ENCODE results near the gene MSRB3.

The MSRB3 gene

DNA sequence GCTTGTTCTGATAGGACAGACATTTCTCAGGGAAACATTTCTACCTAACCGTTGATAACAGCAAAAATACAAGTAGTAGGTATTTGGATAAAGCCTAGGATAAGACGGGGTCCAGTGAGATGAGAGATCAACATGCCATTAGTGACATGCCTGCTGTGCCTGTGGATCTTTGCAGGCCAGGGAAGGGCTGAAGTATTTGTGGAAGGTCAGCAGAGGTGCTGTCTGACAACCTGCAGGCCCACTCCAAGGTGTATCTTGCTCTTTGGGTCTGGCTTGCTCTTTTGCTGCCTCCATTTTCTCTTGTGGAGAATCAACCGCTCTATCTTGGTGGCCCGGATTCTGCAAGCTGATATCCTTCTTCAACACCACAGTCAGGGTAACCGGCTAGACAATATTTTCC is 46.7 kb downstream of the MSRB3 start:
- no peak for DNase-seq (ENCODE audit: low read depth, low spot score)

DNA sequence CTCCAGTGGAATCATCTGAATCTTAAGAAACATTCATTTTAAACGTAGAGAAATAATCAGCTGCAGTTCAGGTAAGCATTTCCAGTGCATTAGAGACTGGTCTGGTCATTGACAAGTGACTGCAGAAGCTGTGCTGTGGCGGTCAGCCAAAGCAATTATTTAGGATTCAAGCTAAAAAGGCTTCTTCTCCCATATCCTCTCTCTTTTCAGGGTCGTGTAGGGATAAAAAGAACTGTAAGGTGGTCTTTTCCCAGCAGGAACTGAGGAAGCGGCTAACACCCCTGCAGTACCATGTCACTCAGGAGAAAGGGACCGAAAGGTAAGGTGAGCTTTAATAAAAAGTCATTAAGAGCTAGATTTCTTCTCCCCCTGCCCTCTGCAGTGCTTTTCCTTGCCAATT is 48.1 kb downstream of the MSRB3 start:
- no peak for DNase-seq (ENCODE audit: low read depth, low spot score)

DNA sequence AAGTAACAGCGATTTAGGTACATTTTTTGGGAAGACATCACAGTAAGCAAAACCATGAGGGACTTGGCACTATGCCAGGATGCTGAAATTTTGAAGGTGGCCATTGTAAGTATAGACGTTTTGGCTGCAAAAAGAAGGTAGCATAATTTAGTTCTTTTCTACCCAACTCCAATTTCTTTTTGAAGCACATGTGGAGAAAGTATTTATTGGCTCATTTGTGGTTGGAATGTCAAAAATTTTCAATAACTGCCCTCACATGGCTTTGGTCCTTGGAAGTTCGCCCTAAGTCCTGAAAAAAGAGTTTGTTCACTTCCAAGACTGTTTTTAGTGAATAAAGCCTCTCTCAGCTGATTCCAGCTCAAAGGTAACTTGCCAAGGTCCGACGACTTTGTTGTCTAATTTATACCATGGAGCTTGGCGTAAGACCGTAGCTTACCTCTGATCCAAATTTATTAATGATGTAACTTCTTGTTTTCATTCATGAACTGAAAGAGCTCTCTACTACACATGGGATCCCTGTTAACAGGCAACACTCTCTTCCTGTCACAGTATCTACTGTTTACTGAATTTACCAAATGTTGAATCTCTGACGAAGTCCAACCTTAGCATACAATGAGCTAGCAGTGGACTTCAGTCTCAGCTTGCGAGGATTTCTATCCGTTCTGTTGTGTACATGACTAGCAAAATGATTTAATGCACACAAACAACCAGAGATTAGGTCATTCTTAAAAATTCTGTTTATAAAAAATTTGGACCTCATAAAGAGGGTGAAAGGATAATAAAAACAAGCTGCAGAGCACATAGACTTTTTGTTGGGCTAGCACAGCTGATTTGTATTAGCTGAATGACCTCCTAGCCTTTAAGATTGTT is 49.0 kb downstream of the MSRB3 start:
- DNase-seq (ENCODE audit: low read depth, low spot score) = peak; percentile 38

DNA sequence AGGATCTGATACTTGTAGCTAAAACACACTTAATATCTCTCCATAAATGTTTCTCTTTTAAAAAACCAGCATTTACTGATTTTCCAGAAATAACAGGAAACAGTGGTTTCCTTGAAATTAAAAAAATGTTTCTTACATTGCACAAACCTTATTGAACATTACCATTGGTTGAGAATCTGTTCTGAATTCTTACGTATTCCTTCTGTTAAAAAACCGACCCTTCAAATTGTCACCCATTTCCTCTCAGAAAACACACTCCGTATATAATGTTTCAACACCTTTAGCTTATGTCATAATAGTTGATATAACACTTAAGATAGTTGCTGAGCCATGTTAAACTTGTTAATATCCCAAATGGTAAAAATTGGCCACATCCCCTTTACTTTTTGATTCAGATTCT is 51.2 kb downstream of the MSRB3 start:
- no peak for DNase-seq (ENCODE audit: low read depth, low spot score)

DNA sequence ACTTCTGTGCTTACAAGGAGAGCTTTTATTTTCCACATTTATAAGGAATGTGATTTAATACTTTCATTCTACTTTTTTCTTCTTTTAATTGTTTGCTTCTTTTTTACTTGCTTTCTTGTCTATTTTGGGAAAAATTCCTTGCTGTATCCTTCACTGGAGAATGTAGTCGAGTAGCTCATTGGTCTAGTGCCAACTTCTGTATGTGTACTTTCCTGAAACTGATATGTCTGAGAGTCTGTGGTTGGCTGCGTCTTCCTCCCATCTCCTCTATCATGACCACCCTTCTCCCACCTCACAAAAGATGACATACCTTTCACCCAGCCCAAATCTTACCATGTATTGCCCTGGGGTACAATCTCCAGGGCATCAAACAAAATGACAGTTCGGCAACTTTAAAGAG is 51.8 kb downstream of the MSRB3 start:
- no peak for DNase-seq (ENCODE audit: low read depth, low spot score)

DNA sequence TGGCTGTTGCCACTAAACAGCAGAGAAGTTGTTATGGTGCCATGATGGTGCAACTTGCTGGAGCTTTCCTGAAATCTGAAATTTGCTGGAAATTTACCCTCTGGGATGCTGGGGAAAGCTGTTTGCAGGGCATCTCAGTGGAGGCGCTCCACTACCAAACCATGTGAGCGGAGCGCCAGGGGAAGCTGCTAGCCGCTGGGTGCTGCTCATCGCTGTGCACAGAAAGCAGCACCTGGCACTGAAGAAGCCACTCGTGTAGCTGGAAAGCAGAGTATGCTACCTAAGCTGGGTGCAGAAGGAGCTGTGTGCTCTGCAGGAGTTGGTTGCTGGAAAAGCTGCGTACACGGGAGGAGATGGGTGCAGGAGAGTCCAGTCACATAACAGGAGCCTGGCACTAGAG is 53.0 kb downstream of the MSRB3 start:
- no peak for DNase-seq (ENCODE audit: low read depth, low spot score)

DNA sequence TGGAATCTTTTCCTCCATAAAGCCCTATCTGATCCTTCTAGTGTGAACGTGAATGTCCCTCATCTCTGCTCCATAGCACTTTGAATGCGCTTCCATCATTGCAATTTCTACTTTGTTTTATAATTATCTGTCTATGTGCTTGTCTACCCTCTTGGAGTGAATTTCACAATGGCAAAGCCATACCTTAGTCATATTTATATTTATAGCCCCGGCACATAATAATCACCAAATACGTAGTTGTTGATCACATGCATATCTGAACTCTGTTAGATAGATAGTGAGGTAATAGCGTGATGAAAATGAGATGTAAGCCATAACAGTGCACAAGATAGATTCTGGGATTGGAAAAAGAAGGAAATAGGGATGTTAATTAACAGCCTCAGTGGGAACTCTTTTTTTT is 55.2 kb downstream of the MSRB3 start:
- DNase-seq (ENCODE audit: low read depth, low spot score) = no peak

DNA sequence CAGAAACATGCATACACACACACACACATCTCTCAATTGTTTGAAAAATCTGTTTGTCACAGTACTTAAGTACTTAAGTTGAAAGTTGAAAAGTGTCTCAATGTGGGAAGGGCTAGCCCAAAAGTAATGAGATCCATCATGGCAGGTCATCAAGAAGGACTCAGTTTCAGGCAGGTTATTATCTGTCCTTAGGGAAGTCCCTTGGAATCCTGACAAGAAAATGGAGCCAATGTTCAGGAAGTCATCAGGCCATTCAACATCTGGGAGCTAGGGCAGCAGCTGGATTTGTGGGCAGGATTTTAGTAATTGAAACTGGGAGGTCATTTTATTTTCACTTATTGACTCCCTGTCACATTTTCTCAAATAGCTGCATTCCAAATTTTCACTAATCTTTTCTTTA is 56.0 kb downstream of the MSRB3 start:
- no peak for DNase-seq (ENCODE audit: low read depth, low spot score)

DNA sequence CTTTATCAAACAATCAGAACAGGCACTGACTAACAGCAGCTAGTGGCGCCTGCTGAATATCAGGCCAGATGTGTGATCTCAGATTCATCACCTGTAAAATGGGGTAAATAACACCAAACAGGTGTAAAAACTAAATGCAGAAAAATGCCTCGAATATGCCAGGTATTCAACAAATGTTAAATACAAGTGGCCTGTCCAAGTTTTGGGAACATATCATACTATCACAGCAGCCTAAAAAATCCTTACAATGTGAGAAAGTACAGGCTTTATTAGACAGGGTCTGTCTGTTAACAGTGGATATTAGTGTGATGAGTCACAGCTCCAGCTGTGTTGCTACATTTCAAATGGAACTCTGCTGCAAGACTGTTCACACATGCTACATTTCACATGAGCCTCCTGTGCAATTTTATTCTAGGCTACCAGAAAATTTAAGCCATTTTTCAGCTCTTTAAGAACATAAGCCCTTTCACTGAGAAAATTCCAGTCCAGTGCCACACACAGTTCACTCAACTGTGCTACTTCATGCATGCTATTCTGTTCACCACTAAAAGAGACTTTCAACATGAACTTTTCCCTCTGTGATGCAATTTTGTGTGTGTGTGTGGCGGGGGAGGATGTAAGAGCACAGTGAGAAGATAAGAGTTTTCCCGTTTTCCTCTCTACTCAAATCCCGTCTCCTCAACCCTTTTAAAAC is 56.7 kb downstream of the MSRB3 start:
- DNase-seq (ENCODE audit: low read depth, low spot score) = peak; percentile 57

DNA sequence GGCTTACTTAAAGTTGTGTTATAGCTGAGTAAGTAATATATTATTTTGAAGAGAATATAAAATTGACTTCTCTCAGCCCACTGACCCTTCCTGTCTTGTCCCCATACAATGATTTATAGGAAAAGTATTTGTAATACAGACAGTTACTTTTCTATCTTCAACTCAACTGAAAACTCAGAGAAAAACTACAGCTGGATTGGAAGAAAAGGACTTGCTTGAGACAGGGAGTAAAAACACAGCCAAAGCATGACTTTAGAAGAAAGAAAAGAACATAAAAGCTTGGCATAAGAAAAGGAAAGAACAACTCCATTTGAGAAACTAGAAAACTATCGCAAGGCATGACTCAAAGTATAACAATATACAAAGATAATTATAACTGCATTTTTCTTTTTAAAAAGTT is 57.5 kb downstream of the MSRB3 start:
- DNase-seq (ENCODE audit: low read depth, low spot score) = no peak

DNA sequence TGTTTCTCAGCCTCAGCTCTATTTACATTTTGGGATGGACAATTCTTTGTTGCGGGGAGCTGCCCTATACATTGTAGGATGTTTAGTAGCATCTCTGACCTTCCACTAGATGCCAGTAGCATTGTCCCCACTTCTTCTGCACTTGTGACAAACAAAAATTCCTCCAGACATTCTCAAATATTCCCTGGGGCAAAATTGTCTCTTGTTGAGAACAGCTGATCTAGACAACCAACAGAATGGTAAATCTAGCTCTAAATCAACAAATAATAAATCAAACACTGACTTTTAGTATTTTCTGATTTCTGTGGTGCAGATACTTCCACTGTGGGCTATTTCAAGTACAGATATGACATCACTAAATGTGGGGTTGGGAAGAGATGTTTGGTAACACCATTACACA is 60.7 kb downstream of the MSRB3 start:
- DNase-seq (ENCODE audit: low read depth, low spot score) = no peak

DNA sequence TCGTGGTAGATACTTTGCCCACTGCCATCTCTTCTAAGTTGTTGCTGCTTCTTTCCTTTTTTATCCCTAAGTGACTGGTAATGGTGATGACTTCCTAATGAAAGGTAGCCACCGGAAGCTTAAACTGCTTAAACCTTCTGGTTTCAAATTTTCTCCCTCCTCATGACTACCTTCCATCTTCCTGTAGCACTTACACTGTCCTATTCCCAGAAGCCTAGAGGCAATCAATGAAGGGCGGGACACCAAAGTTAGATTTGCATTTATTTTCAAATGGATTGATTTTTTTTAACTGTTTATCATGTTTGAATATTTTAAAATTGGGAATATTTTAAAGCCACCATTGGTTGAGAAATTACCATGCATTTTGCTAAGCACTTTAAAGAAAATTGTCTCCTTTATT is 64.7 kb downstream of the MSRB3 start:
- no peak for DNase-seq (ENCODE audit: low read depth, low spot score)

DNA sequence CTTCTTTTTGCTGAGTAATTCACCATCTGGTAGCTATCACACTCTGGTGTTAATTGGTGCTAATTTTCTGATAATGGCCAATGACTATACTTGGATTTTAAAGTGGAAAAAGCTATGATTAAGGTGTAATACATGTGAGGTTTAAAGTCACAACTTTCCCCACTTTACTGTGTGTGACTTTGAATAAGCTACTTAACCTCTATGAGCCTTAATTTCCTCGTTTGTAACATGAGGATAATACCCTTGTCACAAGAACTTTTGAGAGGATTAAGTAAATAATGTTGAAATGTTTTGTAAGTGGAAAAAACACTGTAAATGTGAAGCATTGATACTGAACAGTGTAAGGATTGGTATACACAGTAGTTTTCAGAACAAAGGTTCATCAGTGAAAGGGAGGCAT is 65.3 kb downstream of the MSRB3 start:
- DNase-seq (ENCODE audit: low read depth, low spot score) = no peak

DNA sequence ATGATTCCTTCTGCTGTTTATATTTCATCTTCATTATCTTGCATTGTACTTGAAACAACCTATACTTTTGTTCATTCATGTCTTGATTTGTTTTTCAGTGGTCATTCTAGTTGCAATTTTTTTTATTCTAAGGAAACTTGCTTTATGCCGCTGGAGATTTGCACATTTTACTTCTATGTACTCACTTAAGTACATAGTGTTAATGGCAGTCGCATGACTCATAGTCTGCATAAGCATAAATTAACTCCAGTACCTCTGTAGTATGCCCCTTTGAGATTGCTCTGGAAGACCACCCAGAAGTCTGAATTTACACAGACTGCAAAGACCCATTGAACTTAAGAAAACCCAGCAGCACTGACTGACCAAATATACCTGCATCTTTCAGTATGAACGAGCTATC is 77.0 kb downstream of the MSRB3 start:
- DNase-seq (ENCODE audit: low read depth, low spot score) = no peak

DNA sequence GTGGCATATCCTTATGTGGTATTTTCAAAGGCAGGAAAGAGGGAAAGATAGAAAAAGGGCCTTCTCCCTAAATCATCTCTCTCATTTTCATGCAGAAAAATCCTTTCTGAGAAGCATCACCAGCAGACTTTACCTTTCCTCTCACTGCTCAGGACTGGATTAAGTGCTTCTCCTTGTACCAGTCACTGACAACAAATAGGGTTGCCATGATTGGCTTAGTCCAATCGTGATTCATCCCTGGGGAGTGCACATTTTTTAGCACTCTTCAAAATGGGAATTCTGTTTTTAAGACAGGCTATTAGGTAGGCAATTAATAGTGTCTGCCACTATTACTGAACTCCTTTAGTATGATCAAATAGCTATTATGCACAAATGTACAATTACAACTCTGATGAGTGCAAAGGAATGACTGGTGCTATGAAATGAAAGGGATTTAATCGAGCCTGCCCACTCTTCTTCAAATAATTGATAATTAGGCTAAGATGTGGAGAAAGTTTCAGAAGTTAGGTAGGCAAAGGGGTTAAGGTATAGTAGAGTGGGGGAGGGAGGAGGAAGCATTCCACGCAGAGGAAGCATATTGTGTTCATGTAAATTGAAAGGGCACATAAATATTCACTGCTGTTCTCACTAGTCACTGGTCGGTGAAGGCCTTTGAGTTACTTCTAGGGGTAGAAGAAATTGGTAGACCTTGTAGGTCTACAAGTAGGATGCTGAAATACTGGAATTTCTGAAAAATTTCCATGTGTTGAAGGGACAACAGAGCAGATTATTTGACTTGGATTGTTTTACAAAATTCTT is 84.0 kb downstream of the MSRB3 start:
- DNase-seq (ENCODE audit: low read depth, low spot score) = no peak

DNA sequence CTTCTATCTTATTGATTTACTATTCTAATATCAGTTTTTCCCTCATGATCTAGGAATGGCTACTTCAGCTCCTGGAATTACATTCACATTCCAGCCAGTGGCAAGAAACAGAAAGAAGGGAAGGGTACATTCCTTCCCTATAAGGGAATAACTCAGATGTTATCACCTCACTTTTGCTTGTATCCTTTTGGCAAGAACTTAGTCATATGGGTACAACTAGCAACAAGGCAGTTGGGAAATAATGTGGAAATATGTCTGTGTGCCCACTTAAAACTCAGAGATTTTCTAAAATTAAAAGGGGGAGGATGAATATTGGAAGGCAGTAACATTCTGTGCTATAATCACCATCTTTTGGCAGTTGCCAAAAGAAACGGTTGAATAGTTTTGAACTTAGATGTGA is 85.6 kb downstream of the MSRB3 start:
- no peak for DNase-seq (ENCODE audit: low read depth, low spot score)

DNA sequence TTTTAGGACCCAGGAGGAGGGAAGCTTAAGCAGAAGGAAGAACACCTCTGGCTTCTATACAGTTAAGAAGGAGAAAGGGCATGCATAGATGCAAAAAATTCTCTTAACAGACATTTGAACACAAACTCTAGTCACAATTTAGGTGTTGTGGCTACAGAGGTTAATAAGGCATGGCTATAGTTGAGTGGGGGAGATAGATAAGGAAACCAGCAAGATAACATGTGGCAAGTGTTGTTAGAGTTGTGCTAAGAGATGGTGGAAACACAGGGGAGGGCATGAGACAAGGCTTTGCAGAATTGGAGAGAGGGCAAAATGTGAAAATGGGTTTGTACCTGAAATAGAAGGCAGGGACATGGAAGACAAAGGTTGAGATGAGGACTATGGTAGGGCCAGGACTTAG is 88.9 kb downstream of the MSRB3 start:
- no peak for DNase-seq (ENCODE audit: low read depth, low spot score)

DNA sequence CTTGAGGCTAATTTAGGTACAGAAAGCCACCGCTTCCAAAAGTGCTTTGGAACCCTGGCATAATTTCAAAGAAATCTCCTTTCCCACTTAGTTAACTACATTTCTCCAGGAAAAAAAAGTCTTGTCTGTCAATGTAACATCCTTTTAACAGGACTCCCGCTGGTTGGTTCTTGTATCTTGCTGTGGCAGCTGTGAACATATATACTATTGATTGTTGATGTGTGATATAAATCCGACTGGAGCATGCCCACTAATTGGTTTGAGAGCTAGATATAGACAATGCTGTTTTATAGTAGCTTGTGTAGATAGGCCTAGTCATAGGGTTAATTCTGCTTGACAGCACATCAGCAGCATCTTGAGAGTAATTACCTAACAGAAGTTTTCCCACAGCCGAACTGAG is 89.6 kb downstream of the MSRB3 start:
- DNase-seq (ENCODE audit: low read depth, low spot score) = no peak

DNA sequence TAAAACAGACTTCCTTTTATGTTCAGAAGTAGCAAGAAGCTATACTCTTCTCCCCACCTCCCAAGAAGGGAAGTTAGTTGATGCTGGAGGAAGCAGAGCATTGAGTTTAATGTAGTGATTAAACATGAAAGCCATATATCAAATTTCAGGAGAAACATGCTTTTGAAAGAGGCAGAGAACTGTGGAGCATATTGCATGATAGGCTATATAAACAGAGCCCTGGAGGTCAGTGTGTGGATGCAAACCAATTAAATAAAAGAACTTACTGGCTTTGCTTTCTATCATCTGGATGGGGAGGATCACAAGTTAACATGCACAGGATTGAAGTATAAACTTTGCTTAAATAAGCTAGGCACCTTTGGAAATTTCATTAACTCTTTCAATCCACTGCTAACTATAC is 94.1 kb downstream of the MSRB3 start:
- DNase-seq (ENCODE audit: low read depth, low spot score) = no peak

DNA sequence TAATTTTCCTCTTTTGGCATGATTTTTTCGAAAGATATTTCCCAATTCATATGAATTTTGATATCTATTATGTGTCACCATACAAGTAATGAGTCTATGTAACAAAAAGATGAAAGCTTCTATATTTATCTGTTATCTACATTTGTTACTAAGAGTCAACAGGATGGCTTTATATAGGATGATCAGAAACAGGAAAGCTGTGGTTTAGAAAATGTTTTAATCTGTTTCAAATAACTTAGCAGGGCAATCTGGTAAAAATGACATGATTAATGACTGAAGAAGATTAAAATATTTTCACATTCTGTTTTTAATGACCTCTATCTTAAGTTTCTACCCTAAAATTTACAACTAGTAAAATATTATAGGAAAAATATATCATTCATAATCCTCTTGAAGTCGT is 105.8 kb downstream of the MSRB3 start:
- DNase-seq (ENCODE audit: low read depth, low spot score) = no peak

DNA sequence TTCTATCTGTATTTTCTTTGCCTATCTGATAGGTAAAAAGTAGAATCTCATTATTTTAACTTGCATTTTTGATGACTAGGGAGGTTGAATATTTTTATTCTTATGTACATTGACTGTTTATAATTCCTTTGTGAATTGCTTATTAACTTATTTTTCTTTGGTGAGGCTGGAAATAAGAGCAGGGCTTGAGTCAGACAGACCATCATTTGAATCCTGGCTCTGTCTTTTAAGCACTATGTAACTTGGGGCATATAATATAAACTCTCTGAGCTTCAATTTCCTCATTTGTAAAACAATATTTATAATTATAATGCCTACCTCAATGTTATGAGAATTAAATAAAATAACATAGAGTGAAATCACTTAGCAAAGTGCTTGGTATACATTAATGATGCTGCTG is 108.9 kb downstream of the MSRB3 start:
- no peak for DNase-seq (ENCODE audit: low read depth, low spot score)

DNA sequence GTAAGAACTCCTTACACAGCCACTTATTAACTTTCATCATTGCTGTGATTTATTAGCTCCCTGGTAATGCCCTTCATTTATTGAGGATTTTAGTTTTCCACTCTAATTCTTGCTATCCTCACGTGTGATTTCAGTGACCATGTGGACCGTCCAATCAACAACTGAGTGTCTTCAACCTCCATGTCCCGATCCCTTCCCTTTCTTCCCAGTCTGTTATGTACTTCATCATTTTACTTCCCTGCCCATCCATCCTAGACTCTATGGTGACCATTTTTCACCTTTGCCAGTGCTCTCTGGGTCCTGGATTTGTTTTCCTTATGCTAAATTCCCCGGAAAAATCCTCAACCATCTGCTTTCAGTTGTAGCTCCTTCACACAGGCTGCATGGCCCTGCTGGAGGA is 111.0 kb downstream of the MSRB3 start:
- no peak for DNase-seq (ENCODE audit: low read depth, low spot score)

DNA sequence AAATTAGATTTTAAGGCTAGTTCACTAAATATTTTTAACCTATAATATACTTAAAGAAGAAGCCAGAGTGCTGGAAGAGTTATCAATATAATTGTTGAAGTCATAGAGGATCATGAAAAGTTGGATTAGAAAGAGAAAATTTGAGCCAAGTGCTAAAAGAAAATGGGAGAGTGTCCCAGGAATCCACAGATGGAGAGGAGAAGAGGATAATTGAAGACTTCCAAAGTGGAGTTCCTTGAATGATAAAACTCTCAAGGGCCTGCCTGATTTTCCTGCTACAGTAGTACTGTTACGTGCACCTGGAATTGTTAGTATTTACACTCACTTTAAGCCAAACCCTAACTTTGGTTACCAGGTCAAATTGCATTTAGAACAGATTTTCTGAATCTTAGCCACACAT is 113.2 kb downstream of the MSRB3 start:
- no peak for DNase-seq (ENCODE audit: low read depth, low spot score)

Measured in brain pericyte (primary cell).